ENCODE data around the gene DCUN1D4.
"Not testable (repeated sequence)": the region's sequence is repeated elsewhere in the genome, so short reads cannot be mapped to it uniquely, and the experiment has no call there.

The DCUN1D4 gene

GRCh38 chr4:51855751-51856150, 12.8 kb downstream of the DCUN1D4 start:
- DNase-seq, result no peak

- DNase-seq, result no peak
Measured at GRCh38 chr4:51858605-51859202, 15.8 kb downstream of the DCUN1D4 start.

GRCh38 chr4:51859476-51860031, 16.6 kb downstream of the DCUN1D4 start:
- DNase-seq, result no peak

- no peak for DNase-seq
Measured at GRCh38 chr4:51862199-51862598, 19.2 kb downstream of the DCUN1D4 start.

- no peak for DNase-seq
Measured at GRCh38 chr4:51862781-51863180, 19.8 kb downstream of the DCUN1D4 start.

GRCh38 chr4:51865717-51866116, 22.8 kb downstream of the DCUN1D4 start:
- no peak for DNase-seq

GRCh38 chr4:51866835-51867234, 23.9 kb downstream of the DCUN1D4 start:
- DNase-seq, result no peak

GRCh38 chr4:51867689-51868448, 24.9 kb downstream of the DCUN1D4 start:
- DNase-seq, result no peak

- no peak for DNase-seq
Measured at GRCh38 chr4:51868449-51868847, 25.5 kb downstream of the DCUN1D4 start.

- no peak for DNase-seq
Measured at GRCh38 chr4:51870441-51871188, 27.7 kb downstream of the DCUN1D4 start.

- no peak for DNase-seq
Measured at GRCh38 chr4:51872283-51872997, 29.5 kb downstream of the DCUN1D4 start.

GRCh38 chr4:51874551-51874950, 31.6 kb downstream of the DCUN1D4 start:
- DNase-seq, result no peak

- DNase-seq, result no peak
Measured at GRCh38 chr4:51878431-51878830, 35.5 kb downstream of the DCUN1D4 start.

GRCh38 chr4:51880016-51880915, 37.3 kb downstream of the DCUN1D4 start:
- no peak for DNase-seq

GRCh38 chr4:51884055-51884454, 41.1 kb downstream of the DCUN1D4 start:
- DNase-seq, result no peak

GRCh38 chr4:51884606-51885005, 41.7 kb downstream of the DCUN1D4 start:
- no peak for DNase-seq

- no peak for DNase-seq
Measured at GRCh38 chr4:51885363-51885762, 42.4 kb downstream of the DCUN1D4 start.

- DNase-seq, result no peak
Measured at GRCh38 chr4:51890760-51891159, 47.8 kb downstream of the DCUN1D4 start.

- DNase-seq, result not testable (repeated sequence)
Measured at GRCh38 chr4:51893402-51893801, 50.4 kb downstream of the DCUN1D4 start.

GRCh38 chr4:51894059-51894645, 51.2 kb downstream of the DCUN1D4 start:
- no peak for DNase-seq

- no peak for DNase-seq
Measured at GRCh38 chr4:51895158-51895557, 52.2 kb downstream of the DCUN1D4 start.

Measured in activated CD4-positive, CD25-positive, alpha-beta regulatory T cell (primary cell).